NAMALWA (cell line): ENCODE measurements around the gene TCTA.
A peak's percentile ranks its signal among the peaks of the same experiment; 100 is the strongest.
"Not testable (repeated sequence)": the region's sequence is repeated elsewhere in the genome, so short reads cannot be mapped to it uniquely, and the experiment has no call there.

Experiments used
- DNase-seq: peaks from one replicate; pipeline ENCODE4 v3.0.0-alpha.2; 2015; ENCODE audit warnings: low spot score

TCTA gene

GRCh38 chr3:49411968-49412631 lies at the start of gene TCTA, which contains the start of gene RHOA:
TCTA (plus strand) TSS chr3:49412423; CDS start chr3:49412427, 4 bp downstream.
RHOA (minus strand) TSS chr3:49411976; CDS start chr3:49375589, 36,387 bp downstream.
- peak; percentile 98 for DNase-seq

- no peak for DNase-seq
Measured at GRCh38 chr3:49362561-49362960, 49.7 kb upstream of the TCTA start.

GRCh38 chr3:49370585-49371290 lies 41.5 kb upstream of the TCTA start:
- DNase-seq, result no peak

GRCh38 chr3:49371946-49372345 lies 40.3 kb upstream of the TCTA start:
- DNase-seq, result no peak

- DNase-seq, result peak; percentile 16
Measured at GRCh38 chr3:49377483-49377882, 34.7 kb upstream of the TCTA start.

- no peak for DNase-seq
Measured at GRCh38 chr3:49378249-49378895, 33.9 kb upstream of the TCTA start.

- DNase-seq, result no peak
Measured at GRCh38 chr3:49383387-49383786, 28.8 kb upstream of the TCTA start.

GRCh38 chr3:49385617-49386016 lies 26.6 kb upstream of the TCTA start:
- no peak for DNase-seq

GRCh38 chr3:49386056-49386756 lies 26.0 kb upstream of the TCTA start:
- no peak for DNase-seq

GRCh38 chr3:49387721-49388120 lies 24.5 kb upstream of the TCTA start:
- no peak for DNase-seq

- DNase-seq, result no peak
Measured at GRCh38 chr3:49388289-49388820, 23.9 kb upstream of the TCTA start.

- no peak for DNase-seq
Measured at GRCh38 chr3:49389297-49389696, 22.9 kb upstream of the TCTA start.

GRCh38 chr3:49391310-49391709 lies 20.9 kb upstream of the TCTA start:
- not testable (repeated sequence) for DNase-seq

GRCh38 chr3:49397470-49397869 lies 14.8 kb upstream of the TCTA start:
- peak; percentile 47 for DNase-seq

- DNase-seq, result no peak
Measured at GRCh38 chr3:49399461-49399860, 12.8 kb upstream of the TCTA start.

- no peak for DNase-seq
Measured at GRCh38 chr3:49401766-49402165, 10.5 kb upstream of the TCTA start.

GRCh38 chr3:49403891-49404290 lies 8.3 kb upstream of the TCTA start:
- DNase-seq, result no peak

- not testable (repeated sequence) for DNase-seq
Measured at GRCh38 chr3:49405570-49405969, 6.7 kb upstream of the TCTA start.

GRCh38 chr3:49406571-49407565 lies 5.4 kb upstream of the TCTA start:
- DNase-seq, result no peak

- DNase-seq, result peak; percentile 8
Measured at GRCh38 chr3:49410066-49410845, 2.0 kb upstream of the TCTA start.
